Natural killer cell (primary cell): ENCODE data around the gene TTC16. TPM values are rescaled to one million over a fixed set of nuclear protein-coding genes. Genes with fewer than 3 reads are reported as not detected.
A peak's percentile ranks its signal among the peaks of the same experiment; 100 is the strongest.

Experiments used
- ATAC-seq, 3 donors: fragments of 150-1000 bp in 2 of 3; fragments of 200-7000 bp in 1 of 3; cut with Tn5 transposase; 1 replicate in 1 of 3; 2 replicates in 2 of 3; pipeline ENCODE4 v1.10.0; 2021; ENCODE audit warnings: mild to moderate bottlenecking in 2 of 3, moderate library complexity in 2 of 3
- DNase-seq, 2 donors: peaks; one replicate each; pipeline versions ENCODE4 v3.0.0 to v3.0.0-alpha.2; 2013 to 2021; ENCODE audit warnings: mixed read lengths in 1 of 2
- H3K27ac ChIP-seq: one replicate; pipeline ENCODE4 v1.5.1; 2013; ENCODE audit warnings: mild to moderate bottlenecking, low read length
- H3K27me3 ChIP-seq: one replicate; pipeline ENCODE4 v1.6.1; 2013; ENCODE audit warnings: low read length; ENCODE audit not compliant: control insufficient read depth, insufficient read depth
- H3K36me3 ChIP-seq: one replicate; pipeline ENCODE4 v1.6.1; 2013; ENCODE audit warnings: low read length; ENCODE audit not compliant: control insufficient read depth, insufficient read depth
- H3K4me1 ChIP-seq: one replicate; pipeline ENCODE4 v1.6.1; 2013; ENCODE audit warnings: low read length; ENCODE audit not compliant: control insufficient read depth, insufficient read depth
- H3K4me3 ChIP-seq: one replicate; pipeline ENCODE4 v1.5.1; 2013; ENCODE audit warnings: low read length
- H3K9me3 ChIP-seq: one replicate; pipeline ENCODE4 v1.6.1; 2013; ENCODE audit warnings: low read length; ENCODE audit not compliant: control insufficient read depth, insufficient read depth
- H3K27ac Mint-ChIP-seq, 2 donors: one replicate each; pipeline ENCODE4 v1.8.0; 2022; ENCODE audit warnings: mild to moderate bottlenecking in 2 of 2, mixed read lengths in 2 of 2, moderate library complexity in 1 of 2
- H3K27me3 Mint-ChIP-seq, 2 donors: one replicate each; pipeline ENCODE4 v1.8.0; 2022; ENCODE audit warnings: low read depth in 2 of 2, mixed read lengths in 2 of 2
- H3K36me3 Mint-ChIP-seq: one replicate; pipeline ENCODE4 v1.8.0; 2022; ENCODE audit warnings: mixed read lengths
- H3K4me1 Mint-ChIP-seq, 2 donors: one replicate each; pipeline ENCODE4 v1.8.0; 2022; ENCODE audit warnings: mixed read lengths in 2 of 2
- H3K4me3 Mint-ChIP-seq: one replicate; pipeline ENCODE4 v1.8.0; 2022; ENCODE audit warnings: mild to moderate bottlenecking, moderate library complexity, mixed read lengths
- H3K9me3 Mint-ChIP-seq, 2 donors: one replicate each; pipeline ENCODE4 v1.8.0; 2022; ENCODE audit warnings: mixed read lengths in 2 of 2
- WGBS: methylation state at CpG from one replicate; pipeline ENCODE4 v1.1.7; 2013; ENCODE audit warnings: missing lambda C conversion rate; ENCODE audit not compliant: insufficient coverage; 5-methylcytosine and 5-hydroxymethylcytosine counted together
- intact Hi-C: fragments of 100-400 bp; cut with micrococcal nuclease; formaldehyde crosslinking; loops from one replicate; pipeline ENCODE4 v1.14.2; 2022
- total RNA-seq, 4 donors: library from RNA; stranded (reverse); fragments of 120-200 nt in 1 of 4; gene quantifications; one replicate each; pipeline versions ENCODE4 v1.2.3 to v1.2.4, GENCODE V29; 2013 to 2022
- TF ChIP-seq, protein P1 (sequence below): fragments of 200-600 bp; IDR thresholded peaks from one replicate; pipeline ENCODE4 v1.8.0; 2022; ENCODE audit warnings: antibody characterized with exemption

Gene TTC16
- total RNA-seq, 3 donors from 2014 or later (not counting 1 experiment from before 2014, with no cell fraction given), result 15.5 to 23.0 (median 21.5) TPM

DNA sequence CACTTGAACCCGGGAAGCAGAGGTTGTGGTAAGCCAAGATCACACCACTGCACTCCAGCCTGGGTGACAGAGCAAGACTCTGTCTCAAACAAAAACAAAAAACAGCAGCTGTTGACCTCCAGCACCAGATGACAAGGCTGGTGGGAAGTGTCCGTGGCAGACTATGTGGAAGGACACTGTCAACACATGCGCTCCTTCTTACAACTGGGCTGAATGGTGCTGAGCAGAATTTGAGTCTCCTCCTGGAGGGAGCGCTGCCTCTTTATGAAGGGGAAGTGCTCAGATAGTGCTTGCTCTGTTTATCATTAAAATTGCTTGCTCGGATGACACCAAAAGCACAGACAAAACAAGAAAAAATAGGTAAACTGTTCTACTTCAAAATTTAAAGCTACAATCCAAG, 18.3 kb upstream of the TTC16 start:
- H3K27ac Mint-ChIP-seq, result peak overlapping the region; percentile 84 to 97

DNA sequence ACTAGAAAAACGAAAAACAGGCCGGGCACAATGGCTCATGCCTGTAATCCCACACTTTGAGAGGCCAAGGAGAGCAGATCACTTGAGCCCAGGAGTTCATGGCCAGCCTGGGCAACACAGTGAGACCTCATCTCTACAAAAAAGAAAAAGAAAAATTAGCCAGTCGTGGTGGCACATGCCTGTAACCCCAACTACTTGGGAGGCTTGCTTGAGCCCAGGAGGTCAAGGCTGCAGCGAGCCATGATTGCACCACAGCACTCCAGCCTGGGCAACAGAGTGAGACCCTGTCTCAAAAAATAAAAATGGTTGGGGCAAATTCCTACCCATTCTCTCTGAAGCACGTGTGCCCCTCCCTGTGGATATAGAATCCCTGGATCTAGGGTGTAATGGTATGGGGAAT, 17.5 kb upstream of the TTC16 start:
- Histone ChIP-seq H3K9me3 (no peaks in the 10 kb centered on the region), H3K4me3 (no peak overlapping the region), H3K4me1 (peaks cover 13% of the 10 kb centered on the region), H3K27me3 (no peaks in the 10 kb centered on the region), H3K27ac (no peak overlapping the region), H3K36me3 (no peaks in the 10 kb centered on the region)
- TF ChIP-seq, protein P1, sequence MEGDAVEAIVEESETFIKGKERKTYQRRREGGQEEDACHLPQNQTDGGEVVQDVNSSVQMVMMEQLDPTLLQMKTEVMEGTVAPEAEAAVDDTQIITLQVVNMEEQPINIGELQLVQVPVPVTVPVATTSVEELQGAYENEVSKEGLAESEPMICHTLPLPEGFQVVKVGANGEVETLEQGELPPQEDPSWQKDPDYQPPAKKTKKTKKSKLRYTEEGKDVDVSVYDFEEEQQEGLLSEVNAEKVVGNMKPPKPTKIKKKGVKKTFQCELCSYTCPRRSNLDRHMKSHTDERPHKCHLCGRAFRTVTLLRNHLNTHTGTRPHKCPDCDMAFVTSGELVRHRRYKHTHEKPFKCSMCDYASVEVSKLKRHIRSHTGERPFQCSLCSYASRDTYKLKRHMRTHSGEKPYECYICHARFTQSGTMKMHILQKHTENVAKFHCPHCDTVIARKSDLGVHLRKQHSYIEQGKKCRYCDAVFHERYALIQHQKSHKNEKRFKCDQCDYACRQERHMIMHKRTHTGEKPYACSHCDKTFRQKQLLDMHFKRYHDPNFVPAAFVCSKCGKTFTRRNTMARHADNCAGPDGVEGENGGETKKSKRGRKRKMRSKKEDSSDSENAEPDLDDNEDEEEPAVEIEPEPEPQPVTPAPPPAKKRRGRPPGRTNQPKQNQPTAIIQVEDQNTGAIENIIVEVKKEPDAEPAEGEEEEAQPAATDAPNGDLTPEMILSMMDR, result no peak
- Mint-ChIP-seq H3K9me3 (no peaks in the 10 kb centered on the region), H3K36me3 (no peaks in the 10 kb centered on the region), H3K4me3 (peak overlapping the region; percentile 40), H3K4me1 (peaks cover 8 to 15% of the 10 kb centered on the region in 2 donors), H3K27me3 (no peaks in the 10 kb centered on the region), H3K27ac (peak overlapping the region; percentile 84 to 97)
- ATAC-seq, result no peak
- intact Hi-C loops, result loop anchor here (2.0 kb wide), 1 partner anchor 36 kb away; the partner anchor contains the start of gene TOR2A
- no peak for DNase-seq
- WGBS, result 94% methylated on average over 4 of the region's 5 CpGs

More for the DNA sequence above, 18.3 kb upstream of the TTC16 start:
- Histone ChIP-seq H3K9me3 (no peaks in the 10 kb centered on the region), H3K27ac (no peak overlapping the region), H3K4me1 (peaks cover 13% of the 10 kb centered on the region), H3K27me3 (no peaks in the 10 kb centered on the region), H3K36me3 (no peaks in the 10 kb centered on the region), H3K4me3 (no peak overlapping the region)
- H3K27me3 Mint-ChIP-seq, result no peaks in the 10 kb centered on the region
- no peaks in the 10 kb centered on the region for H3K9me3 Mint-ChIP-seq
- DNase-seq (no peak), ATAC-seq (no peak)
- no peaks in the 10 kb centered on the region for H3K36me3 Mint-ChIP-seq
- TF ChIP-seq, protein P1, result no peak
- no peak overlapping the region for H3K4me3 Mint-ChIP-seq
- intact Hi-C loops, result no loop called here
- H3K4me1 Mint-ChIP-seq, result peaks cover 8 to 15% of the 10 kb centered on the region in 2 donors
- 98% methylated on average over 5 of the region's 5 CpGs for WGBS

DNA sequence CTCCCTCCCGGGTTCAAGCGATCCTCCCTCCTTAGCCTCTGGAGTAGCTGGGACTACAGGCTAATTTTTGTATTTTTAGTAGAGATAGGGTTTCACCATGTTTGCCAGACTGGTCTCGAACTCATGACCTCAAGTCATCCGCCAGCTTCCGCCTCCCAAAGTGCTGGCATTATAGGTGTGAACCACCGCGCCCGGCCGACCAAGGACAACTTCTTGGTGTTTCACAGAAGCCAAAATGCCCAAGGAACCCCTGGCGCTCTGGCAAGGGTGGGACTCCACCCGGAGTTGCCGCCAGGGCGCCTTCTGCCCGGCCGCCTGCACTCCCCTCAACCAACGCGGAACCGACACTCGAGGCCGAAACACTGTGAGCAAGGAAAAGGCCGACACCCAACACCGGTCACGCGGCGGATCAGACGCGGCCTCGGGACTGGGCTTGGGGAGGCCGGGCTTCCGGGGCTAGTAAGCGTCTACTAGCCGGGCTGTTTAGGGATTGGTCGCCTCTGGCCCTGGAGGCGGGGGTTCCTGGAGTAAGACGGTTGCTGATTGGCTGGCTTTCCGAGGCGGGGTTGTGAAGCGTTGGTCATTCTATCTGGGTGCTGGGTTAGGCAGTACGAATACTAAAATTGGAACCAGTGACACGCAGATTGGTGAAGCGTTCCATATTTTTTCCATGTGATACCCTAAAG, 16.8 kb upstream of the TTC16 start:
- Histone ChIP-seq H3K9me3 (no peaks in the 10 kb centered on the region), H3K4me3 (peak overlapping the region; percentile 25), H3K27ac (peak overlapping the region; percentile 73), H3K27me3 (no peaks in the 10 kb centered on the region), H3K36me3 (no peaks in the 10 kb centered on the region), H3K4me1 (peaks cover 13% of the 10 kb centered on the region)
- TF ChIP-seq, protein P1, result no peak
- peak overlapping the region; percentile 72 for H3K4me3 Mint-ChIP-seq
- peak overlapping the region; percentile 84 to 97 for H3K27ac Mint-ChIP-seq
- intact Hi-C loops, result loop anchor here (1.0 to 2.0 kb wide), 2 partner anchors 16 to 36 kb away; partner anchors contain the start of genes PTRH1 and TOR2A
- ATAC-seq (peak; percentile 97 to 99 (median 98)), DNase-seq (peak; percentile 89 to 92)
- WGBS, result 15% methylated on average over 41 of the region's 41 CpGs
- peaks cover 8 to 15% of the 10 kb centered on the region in 2 donors for H3K4me1 Mint-ChIP-seq
- H3K9me3 Mint-ChIP-seq, result no peaks in the 10 kb centered on the region
- H3K36me3 Mint-ChIP-seq, result no peaks in the 10 kb centered on the region
- no peaks in the 10 kb centered on the region for H3K27me3 Mint-ChIP-seq
